A673 (cell line): Measurements from ENCODE around the gene GLT6D1. TPM values are rescaled to one million over a fixed set of nuclear protein-coding genes. Genes with fewer than 3 reads are reported as not detected.

Experiments used
- BruUV-seq: library from RNA; stranded (reverse); fragments of 400-500 nt; replicated peaks from 2 replicates; lab custom pipeline; 2021; lab: Mats Ljungman, UMichigan
- CTCF ChIA-PET: fragments of 300-600 bp; sonication (Branson Sonifier 250); formaldehyde crosslinking; loops from one replicate; lab custom pipeline; 2022; ENCODE audit warnings: antibody characterized with exemption; lab: Charles Lee
- POLR2A ChIA-PET: fragments of 300-600 bp; sonication (Branson Sonifier 250); formaldehyde crosslinking; loops from one replicate; lab custom pipeline; 2022; ENCODE audit warnings: antibody characterized with exemption; ENCODE audit not compliant: low non-redundant PET; lab: Charles Lee
- DNase-seq: peaks from one replicate; pipeline ENCODE4 v3.0.0-alpha.2; 2015; ENCODE audit warnings: low spot score
- H3K27ac ChIP-seq: fragments of 200-600 bp; sonication (generic); 2 replicates; pipeline ENCODE4 v1.5.1; 2016; ENCODE audit warnings: mixed run types, low read depth, mild to moderate bottlenecking, mixed read lengths, antibody characterized with exemption, low read length; ENCODE audit not compliant: poor library complexity, severe bottlenecking
- H3K27me3 ChIP-seq: fragments of 200-600 bp; sonication (generic); replicated peaks from 2 replicates; pipeline ENCODE4 v1.6.1; 2017; ENCODE audit warnings: mixed run types, low read depth, mild to moderate bottlenecking, mixed read lengths, antibody characterized with exemption, low read length; ENCODE audit not compliant: insufficient read depth, poor library complexity
- H3K36me3 ChIP-seq: fragments of 200-600 bp; sonication (generic); 2 replicates; pipeline ENCODE4 v1.6.1; 2016; ENCODE audit warnings: mixed run types, mild to moderate bottlenecking, mixed read lengths, antibody characterized with exemption, low read length; ENCODE audit not compliant: insufficient read depth, poor library complexity, severe bottlenecking
- H3K4me1 ChIP-seq: fragments of 200-600 bp; sonication (generic); 2 replicates; pipeline ENCODE4 v1.6.1; 2017; ENCODE audit warnings: mixed run types, mild to moderate bottlenecking, mixed read lengths, antibody characterized with exemption, low read length; ENCODE audit not compliant: insufficient read depth, poor library complexity, severe bottlenecking
- H3K4me3 ChIP-seq: fragments of 200-600 bp; sonication (generic); 2 replicates; pipeline ENCODE4 v1.5.1; 2016; ENCODE audit warnings: low read depth, mixed run types, mild to moderate bottlenecking, mixed read lengths, low read length; ENCODE audit not compliant: poor library complexity, severe bottlenecking
- H3K9me3 ChIP-seq: fragments of 200-600 bp; sonication (generic); 2 replicates; pipeline ENCODE4 v1.6.1; 2016; ENCODE audit warnings: mixed run types, low read depth, mild to moderate bottlenecking, mixed read lengths, antibody characterized with exemption, low read length; ENCODE audit not compliant: poor library complexity, severe bottlenecking
- EZH2 ChIP-seq: fragments of 200-600 bp; sonication (generic); IDR thresholded peaks from 2 replicates; pipeline ENCODE4 v1.6.1; 2017; ENCODE audit warnings: borderline replicate concordance, low read depth, mild to moderate bottlenecking, mixed read lengths, antibody characterized with exemption, low read length; ENCODE audit not compliant: poor library complexity, severe bottlenecking
- intact Hi-C: fragments of 100-400 bp; cut with micrococcal nuclease; formaldehyde crosslinking; loops from one replicate; pipeline ENCODE4 v1.10.0; 2022; ENCODE audit not compliant: unreplicated experiment
- total RNA-seq: library from RNA; stranded (reverse); gene quantifications from 2 replicates; pipeline ENCODE4 v1.2.3, GENCODE V29; 2021
- TF ChIP-seq, protein P1 (sequence below): fragments of 300-800, 200-600 bp; sonication (generic); conservative IDR thresholded peaks from 2 replicates; pipeline ENCODE4 v1.5.1; 2017; ENCODE audit warnings: low read depth, mild to moderate bottlenecking, antibody characterized with exemption, low read length, moderate library complexity, mixed read lengths

The GLT6D1 gene
- total RNA-seq, 1 experiment from 2014 or later, result not detected

DNA sequence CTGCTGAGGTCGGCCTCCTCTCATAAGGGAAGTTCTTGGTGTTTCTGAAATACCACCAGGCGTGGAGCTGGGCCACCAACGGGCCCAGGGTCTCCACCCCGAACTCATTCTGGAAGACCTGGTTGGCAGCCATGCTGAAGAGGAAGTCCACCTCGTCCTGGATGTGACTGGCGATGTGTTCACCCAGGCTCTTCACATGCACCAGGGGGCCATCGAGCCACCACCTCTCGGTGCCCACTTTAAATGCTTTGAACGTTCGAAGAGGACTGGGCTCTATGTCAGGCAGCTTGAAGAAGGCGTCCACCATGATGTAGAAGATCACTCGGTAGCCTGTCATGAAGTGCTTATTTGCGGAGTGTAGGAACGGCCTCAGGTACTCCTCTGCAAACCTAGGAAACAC, 15.1 kb downstream of the GLT6D1 start:
- peaks cover 5% of the 10 kb centered on the region for H3K9me3 ChIP-seq
- no peaks in the 10 kb centered on the region for H3K36me3 ChIP-seq
- TF ChIP-seq EZH2, result no peak
- TF ChIP-seq, protein P1, sequence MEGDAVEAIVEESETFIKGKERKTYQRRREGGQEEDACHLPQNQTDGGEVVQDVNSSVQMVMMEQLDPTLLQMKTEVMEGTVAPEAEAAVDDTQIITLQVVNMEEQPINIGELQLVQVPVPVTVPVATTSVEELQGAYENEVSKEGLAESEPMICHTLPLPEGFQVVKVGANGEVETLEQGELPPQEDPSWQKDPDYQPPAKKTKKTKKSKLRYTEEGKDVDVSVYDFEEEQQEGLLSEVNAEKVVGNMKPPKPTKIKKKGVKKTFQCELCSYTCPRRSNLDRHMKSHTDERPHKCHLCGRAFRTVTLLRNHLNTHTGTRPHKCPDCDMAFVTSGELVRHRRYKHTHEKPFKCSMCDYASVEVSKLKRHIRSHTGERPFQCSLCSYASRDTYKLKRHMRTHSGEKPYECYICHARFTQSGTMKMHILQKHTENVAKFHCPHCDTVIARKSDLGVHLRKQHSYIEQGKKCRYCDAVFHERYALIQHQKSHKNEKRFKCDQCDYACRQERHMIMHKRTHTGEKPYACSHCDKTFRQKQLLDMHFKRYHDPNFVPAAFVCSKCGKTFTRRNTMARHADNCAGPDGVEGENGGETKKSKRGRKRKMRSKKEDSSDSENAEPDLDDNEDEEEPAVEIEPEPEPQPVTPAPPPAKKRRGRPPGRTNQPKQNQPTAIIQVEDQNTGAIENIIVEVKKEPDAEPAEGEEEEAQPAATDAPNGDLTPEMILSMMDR, result no peak
- H3K4me1 ChIP-seq, result no peaks in the 10 kb centered on the region
- ChIA-PET POLR2A (no interaction called here), CTCF (no interaction called here)
- no peak overlapping the region for H3K27ac ChIP-seq
- no TSS peak for BruUV-seq
- peaks cover 52% of the 10 kb centered on the region for H3K27me3 ChIP-seq
- no peak overlapping the region for H3K4me3 ChIP-seq
- intact Hi-C loops, result no loop called here
- DNase-seq, result no peak

DNA sequence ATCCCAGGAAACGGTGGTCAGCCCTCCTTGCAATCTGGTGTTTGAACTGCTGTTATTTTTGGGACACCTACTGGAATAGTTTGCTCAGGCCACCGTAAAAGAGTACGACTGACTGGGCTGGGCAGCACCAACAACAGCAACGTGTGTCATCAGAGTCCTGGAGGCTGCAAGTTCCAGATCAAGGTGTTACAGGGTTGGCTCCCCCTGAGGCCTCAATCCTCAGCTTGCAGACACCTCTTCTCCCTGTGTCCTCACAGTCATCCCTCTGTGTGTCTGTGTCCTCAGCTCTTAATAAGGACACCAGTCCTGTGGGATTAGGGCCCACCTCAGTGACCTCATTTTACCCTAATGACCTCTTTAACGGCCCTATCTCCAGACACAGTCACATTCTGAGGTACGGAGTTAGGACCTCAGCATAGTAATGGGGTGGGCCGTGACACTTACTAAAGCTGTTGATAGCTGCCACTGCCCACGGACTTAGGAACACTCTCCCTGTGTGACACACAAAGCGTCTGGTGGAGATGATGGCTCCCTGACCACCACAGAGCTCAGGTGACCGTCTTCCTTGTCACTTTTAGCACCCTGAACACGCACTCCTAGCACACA, 16.8 kb downstream of the GLT6D1 start:
- ChIA-PET POLR2A (interaction anchor here (0.6 kb wide), 1 partner anchor 157 kb away, joined by 3 read pairs; no protein-coding TSS in a partner anchor), CTCF (interaction anchor here (0.7 kb wide), 1 partner anchor 207 kb away, joined by 3 read pairs; no protein-coding TSS in a partner anchor)
- Histone ChIP-seq H3K4me1 (no peaks in the 10 kb centered on the region), H3K4me3 (no peak overlapping the region), H3K27ac (no peak overlapping the region), H3K36me3 (no peaks in the 10 kb centered on the region), H3K9me3 (no peaks in the 10 kb centered on the region), H3K27me3 (peaks cover 47% of the 10 kb centered on the region)
- DNase-seq, result no peak
- no TSS peak for BruUV-seq
- intact Hi-C loops, result no loop called here
- no peak for TF ChIP-seq EZH2
- TF ChIP-seq, protein P1, result no peak

DNA sequence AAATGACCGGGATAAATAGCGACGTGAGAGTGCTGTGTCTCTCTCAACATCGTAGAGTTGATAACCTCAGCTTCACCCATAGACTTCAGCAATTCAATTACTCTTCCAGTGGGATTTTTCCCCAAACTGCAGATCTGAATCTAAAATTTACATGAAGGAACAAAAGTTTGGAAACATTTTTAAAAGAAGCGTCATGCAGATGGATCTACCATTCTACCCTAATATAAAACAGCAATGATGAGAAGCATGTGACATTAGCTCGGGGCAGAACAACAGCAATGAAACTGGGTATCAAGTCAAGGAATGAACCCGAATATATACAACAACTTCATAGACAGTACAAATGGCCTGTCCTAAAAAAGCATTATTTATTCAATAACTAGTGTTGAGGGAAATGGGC, 18.8 kb downstream of the GLT6D1 start:
- peaks cover 43% of the 10 kb centered on the region for H3K27me3 ChIP-seq
- DNase-seq, result no peak
- H3K4me3 ChIP-seq, result no peak overlapping the region
- no TSS peak for BruUV-seq
- ChIA-PET CTCF (no interaction called here), POLR2A (interaction anchor here (0.7 kb wide), 1 partner anchor 17 kb away, joined by 6 read pairs; no protein-coding TSS in a partner anchor)
- H3K4me1 ChIP-seq, result no peaks in the 10 kb centered on the region
- H3K36me3 ChIP-seq, result no peaks in the 10 kb centered on the region
- TF ChIP-seq, protein P1, result no peak
- TF ChIP-seq EZH2, result no peak
- H3K9me3 ChIP-seq, result no peaks in the 10 kb centered on the region
- H3K27ac ChIP-seq, result no peak overlapping the region
- intact Hi-C loops, result no loop called here
